ENCODE results near the gene UNKL. TPM values are rescaled to one million over a fixed set of nuclear protein-coding genes. Genes with fewer than 3 reads are reported as not detected.

UNKL gene
- polyA plus RNA-seq, 3 donors, result 15.5 to 24.9 (median 24.1) TPM

Other genes with a start within 250 kb of the UNKL start
- 1 to 10 TPM in 2 of 3 donors, under 1 TPM in 1; 0.93 to 2.3 (median 1.1) TPM for gene TPSG1, start 189.4 kb downstream of the UNKL start, polyA plus RNA-seq (ENCODE audit: insufficient read length in 3 of 3)
- gene TPSB2, start 184.5 kb downstream of the UNKL start, polyA plus RNA-seq (ENCODE audit: insufficient read length in 3 of 3), result under 1 TPM in 2 of 3 donors, not detected in 1; 0.19 to 0.22 TPM
- under 1 TPM in 1 of 3 donors, not detected in 2; 0.38 TPM for gene TPSAB1, start 174.0 kb downstream of the UNKL start, polyA plus RNA-seq (ENCODE audit: insufficient read length in 3 of 3)
- gene TPSD1, start 158.6 kb downstream of the UNKL start, polyA plus RNA-seq (ENCODE audit: insufficient read length in 3 of 3), result under 1 TPM in 1 of 3 donors, not detected in 2; 0.32 TPM
- gene UBE2I, start 105.1 kb downstream of the UNKL start, polyA plus RNA-seq (ENCODE audit: insufficient read length in 3 of 3), result 100 to 1,000 TPM; 147 to 171 (median 165) TPM
- 1 to 10 TPM; 5.9 to 7.8 (median 7.0) TPM for gene BAIAP3, start 81.1 kb downstream of the UNKL start, polyA plus RNA-seq (ENCODE audit: insufficient read length in 3 of 3)
- 10 to 100 TPM; 49.9 to 66.4 (median 61.6) TPM for gene TSR3, start 62.8 kb downstream of the UNKL start, polyA plus RNA-seq (ENCODE audit: insufficient read length in 3 of 3)
- gene GNPTG, start 62.8 kb downstream of the UNKL start, polyA plus RNA-seq (ENCODE audit: insufficient read length in 3 of 3), result 10 to 100 TPM; 68.7 to 72.9 (median 72.4) TPM
- 10 to 100 TPM; 12.9 to 17.7 (median 14.6) TPM for gene UQCC4, start 6.0 kb upstream of the UNKL start, polyA plus RNA-seq (ENCODE audit: insufficient read length in 3 of 3)
- under 1 TPM in 2 of 3 donors, not detected in 1; 0.21 to 0.25 TPM for gene PERCC1, start 16.4 kb upstream of the UNKL start, polyA plus RNA-seq (ENCODE audit: insufficient read length in 3 of 3)
- 1 to 10 TPM; 2.3 to 4.4 (median 3.9) TPM for gene CCDC154, start 29.9 kb upstream of the UNKL start, polyA plus RNA-seq (ENCODE audit: insufficient read length in 3 of 3)
- gene CLCN7, start 60.3 kb upstream of the UNKL start, polyA plus RNA-seq (ENCODE audit: insufficient read length in 3 of 3), result 10 to 100 TPM; 53.4 to 61.1 (median 59.1) TPM
- not detected for gene PTX4, start 74.2 kb upstream of the UNKL start, polyA plus RNA-seq (ENCODE audit: insufficient read length in 3 of 3)
- 10 to 100 TPM; 42.3 to 47.9 (median 43.6) TPM for gene TELO2, start 78.7 kb upstream of the UNKL start, polyA plus RNA-seq (ENCODE audit: insufficient read length in 3 of 3)
- gene TMEM204, start 119.0 kb upstream of the UNKL start, polyA plus RNA-seq (ENCODE audit: insufficient read length in 3 of 3), result 10 to 100 TPM; 17.6 to 25.8 (median 24.7) TPM
- gene IFT140, start 197.4 kb upstream of the UNKL start, polyA plus RNA-seq (ENCODE audit: insufficient read length in 3 of 3), result 10 to 100 TPM; 43.3 to 48.3 (median 46.2) TPM
- gene CRAMP1, start 197.7 kb upstream of the UNKL start, polyA plus RNA-seq (ENCODE audit: insufficient read length in 3 of 3), result 10 to 100 TPM; 16.6 to 30.6 (median 30.2) TPM